Effector memory CD4-positive, alpha-beta T cell (primary cell): ENCODE results near the gene TTC4.

Experiments
- DNase-seq, 3 donors: peaks; one replicate each; pipeline ENCODE4 v3.0.0-alpha.2; 2020
- H3K27ac ChIP-seq: 2 replicates; pipeline ENCODE4 v1.7.0; 2013; ENCODE audit warnings: mild to moderate bottlenecking, low read length, moderate library complexity; ENCODE audit not compliant: insufficient read depth, poor library complexity, severe bottlenecking
- H3K27me3 ChIP-seq: replicated peaks from 2 replicates; pipeline ENCODE4 v1.7.0; 2013; ENCODE audit warnings: mild to moderate bottlenecking, low read length; ENCODE audit not compliant: insufficient read depth, control insufficient read depth, poor library complexity, severe bottlenecking
- H3K36me3 ChIP-seq: 2 replicates; pipeline ENCODE4 v1.7.0; 2013; ENCODE audit warnings: mild to moderate bottlenecking, low read length, moderate library complexity; ENCODE audit not compliant: control insufficient read depth, insufficient read depth
- H3K4me1 ChIP-seq: 2 replicates; pipeline ENCODE4 v1.7.0; 2013; ENCODE audit warnings: low read length, mild to moderate bottlenecking; ENCODE audit not compliant: control insufficient read depth, insufficient read depth, poor library complexity, severe bottlenecking
- H3K4me3 ChIP-seq: 2 replicates; pipeline ENCODE4 v1.7.0; 2013; ENCODE audit warnings: low read length, low read depth, mild to moderate bottlenecking; ENCODE audit not compliant: insufficient read depth, poor library complexity, severe bottlenecking
- H3K9me3 ChIP-seq: 2 replicates; pipeline ENCODE4 v1.7.0; 2013; ENCODE audit warnings: mild to moderate bottlenecking, low read length, moderate library complexity; ENCODE audit not compliant: control insufficient read depth

Gene TTC4

GRCh38 chr1:54714881-54715492, 674 bp upstream of the TTC4 start:
- peak overlapping the region; percentile 71 for H3K27ac ChIP-seq
- H3K4me1 ChIP-seq: peaks cover 5% of the 10 kb centered on the region
- no peaks in the 10 kb centered on the region for H3K9me3 ChIP-seq
- no peaks in the 10 kb centered on the region for H3K27me3 ChIP-seq
- peaks cover 14% of the 10 kb centered on the region for H3K36me3 ChIP-seq
- no peak for DNase-seq
- peak overlapping the region; percentile 83 for H3K4me3 ChIP-seq

DNA sequence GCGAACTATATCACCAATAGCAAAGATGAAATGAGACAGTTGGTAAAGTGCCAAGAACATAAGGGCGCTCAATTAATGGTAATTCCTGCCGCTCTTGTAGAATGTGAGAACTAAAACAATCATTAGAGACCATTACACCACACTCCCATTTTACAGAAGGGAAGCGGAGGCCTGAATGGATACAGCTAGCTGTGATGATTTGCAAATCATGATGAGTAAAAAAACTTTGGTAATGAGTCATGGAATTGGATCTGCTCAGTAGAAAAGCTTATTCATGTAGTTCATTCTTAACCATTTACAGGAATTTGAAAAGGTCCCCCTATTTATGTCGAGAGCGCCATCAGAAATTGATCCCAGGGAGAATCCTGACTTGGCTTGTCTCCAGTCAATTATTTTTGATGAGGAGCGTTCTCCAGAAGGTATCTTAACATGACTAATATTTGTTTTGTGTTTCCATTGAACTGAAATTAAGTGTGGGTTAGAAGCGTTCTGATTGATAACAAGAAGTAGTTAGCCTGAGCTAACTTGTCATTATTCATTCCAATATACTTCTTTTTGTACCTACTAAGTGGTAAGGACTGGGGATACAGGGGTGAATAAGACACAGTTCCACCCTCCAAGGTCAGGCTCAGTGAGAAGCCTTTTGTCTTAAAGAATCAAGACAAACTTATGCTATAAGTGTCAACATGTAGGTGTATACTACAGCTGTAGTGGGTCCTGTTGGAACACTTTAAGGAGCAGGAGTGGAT, 812 bp downstream of the TTC4 start:
- peak overlapping the region; percentile 83 for H3K4me3 ChIP-seq
- DNase-seq: no peak
- peak overlapping the region; percentile 71 for H3K27ac ChIP-seq
- H3K27me3 ChIP-seq: no peaks in the 10 kb centered on the region
- peaks cover 5% of the 10 kb centered on the region for H3K4me1 ChIP-seq
- H3K9me3 ChIP-seq: no peaks in the 10 kb centered on the region
- H3K36me3 ChIP-seq: peaks cover 19% of the 10 kb centered on the region

- H3K36me3 ChIP-seq: peaks cover 67% of the 10 kb centered on the region
- no peak for DNase-seq
- H3K4me1 ChIP-seq: no peaks in the 10 kb centered on the region
- H3K4me3 ChIP-seq: no peak overlapping the region
- no peak overlapping the region for H3K27ac ChIP-seq
- no peaks in the 10 kb centered on the region for H3K9me3 ChIP-seq
- no peaks in the 10 kb centered on the region for H3K27me3 ChIP-seq
Observed at GRCh38 chr1:54721719-54722118, 6.1 kb downstream of the TTC4 start.

GRCh38 chr1:54723985-54724384, 8.3 kb downstream of the TTC4 start:
- Histone ChIP-seq H3K36me3 (peaks cover 71% of the 10 kb centered on the region), H3K27me3 (no peaks in the 10 kb centered on the region), H3K27ac (no peak overlapping the region), H3K4me1 (no peaks in the 10 kb centered on the region), H3K9me3 (no peaks in the 10 kb centered on the region), H3K4me3 (no peak overlapping the region)
- DNase-seq: no peak

- H3K4me1 ChIP-seq: no peaks in the 10 kb centered on the region
Observed at GRCh38 chr1:54724771-54725170, 9.1 kb downstream of the TTC4 start.

GRCh38 chr1:54728027-54728426, 12.4 kb downstream of the TTC4 start:
- Histone ChIP-seq H3K9me3 (no peaks in the 10 kb centered on the region), H3K4me1 (no peaks in the 10 kb centered on the region), H3K36me3 (peaks cover 66% of the 10 kb centered on the region), H3K27ac (no peak overlapping the region), H3K27me3 (no peaks in the 10 kb centered on the region), H3K4me3 (no peak overlapping the region)
- no peak for DNase-seq

More at GRCh38 chr1:54724771-54725170, 9.1 kb downstream of the TTC4 start:
- Histone ChIP-seq H3K27ac (no peak overlapping the region), H3K27me3 (no peaks in the 10 kb centered on the region), H3K4me3 (no peak overlapping the region), H3K36me3 (peaks cover 72% of the 10 kb centered on the region), H3K9me3 (no peaks in the 10 kb centered on the region)
- no peak for DNase-seq

- Histone ChIP-seq H3K27me3 (no peaks in the 10 kb centered on the region), H3K4me3 (no peak overlapping the region), H3K4me1 (no peaks in the 10 kb centered on the region), H3K36me3 (peaks cover 58% of the 10 kb centered on the region), H3K27ac (no peak overlapping the region), H3K9me3 (no peaks in the 10 kb centered on the region)
- DNase-seq: no peak
Observed at GRCh38 chr1:54736685-54737084, 21.0 kb downstream of the TTC4 start.

- Histone ChIP-seq H3K4me3 (no peak overlapping the region), H3K27ac (no peak overlapping the region), H3K36me3 (peaks cover 68% of the 10 kb centered on the region), H3K4me1 (no peaks in the 10 kb centered on the region), H3K27me3 (no peaks in the 10 kb centered on the region), H3K9me3 (no peaks in the 10 kb centered on the region)
- DNase-seq: no peak
Observed at GRCh38 chr1:54738244-54738643, 22.6 kb downstream of the TTC4 start.

- Histone ChIP-seq H3K27ac (no peak overlapping the region), H3K27me3 (no peaks in the 10 kb centered on the region), H3K4me3 (no peak overlapping the region), H3K9me3 (no peaks in the 10 kb centered on the region), H3K36me3 (peaks cover 70% of the 10 kb centered on the region), H3K4me1 (no peaks in the 10 kb centered on the region)
- no peak for DNase-seq
Observed at GRCh38 chr1:54741531-54741930, 25.9 kb downstream of the TTC4 start.

DNA sequence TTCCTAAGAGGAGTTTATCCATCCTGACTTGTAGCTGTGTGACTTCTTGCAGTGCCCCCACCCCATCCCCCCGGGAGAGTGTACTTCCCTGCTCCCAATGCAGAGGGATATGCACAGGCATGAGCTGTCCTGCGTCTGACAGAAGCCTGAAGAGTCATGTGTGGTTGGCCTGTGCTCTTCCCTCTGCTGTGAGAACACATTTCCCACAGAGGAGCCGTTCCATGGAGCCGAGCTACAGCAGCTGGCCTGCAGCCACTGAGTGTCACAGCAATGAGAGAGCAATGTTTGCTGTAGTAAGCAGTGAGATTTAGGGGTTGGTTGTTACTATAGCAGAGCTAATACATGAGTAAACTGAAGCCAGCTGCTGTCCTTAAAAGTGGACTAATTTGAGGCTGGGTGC, 26.6 kb downstream of the TTC4 start:
- no peak overlapping the region for H3K4me3 ChIP-seq
- no peaks in the 10 kb centered on the region for H3K4me1 ChIP-seq
- no peaks in the 10 kb centered on the region for H3K9me3 ChIP-seq
- peaks cover 63% of the 10 kb centered on the region for H3K36me3 ChIP-seq
- DNase-seq: no peak
- H3K27ac ChIP-seq: no peak overlapping the region
- no peaks in the 10 kb centered on the region for H3K27me3 ChIP-seq
